ENCODE results near the gene RFC5.
"Not testable (repeated sequence)": the region's sequence is repeated elsewhere in the genome, so short reads cannot be mapped to it uniquely, and the experiment has no call there.

RFC5 gene

GRCh38 chr12:117994551-117995438 is 21.7 kb upstream of the RFC5 start:
- no peaks in the 10 kb centered on the region for H3K27me3 ChIP-seq (ENCODE audit: low read depth)
- no peak for DNase-seq (ENCODE audit: low spot score in 2 of 2)
- in situ Hi-C loops (cut with MboI; ENCODE audit: low sequenced_read_pairs), result no loop called here
- no peaks in the 10 kb centered on the region for H3K9me3 ChIP-seq
- no peaks in the 10 kb centered on the region for H3K36me3 ChIP-seq (replicated peaks)
- no peak overlapping the region for H3K4me3 ChIP-seq
- H3K4me1 ChIP-seq, result no peaks in the 10 kb centered on the region

DNA sequence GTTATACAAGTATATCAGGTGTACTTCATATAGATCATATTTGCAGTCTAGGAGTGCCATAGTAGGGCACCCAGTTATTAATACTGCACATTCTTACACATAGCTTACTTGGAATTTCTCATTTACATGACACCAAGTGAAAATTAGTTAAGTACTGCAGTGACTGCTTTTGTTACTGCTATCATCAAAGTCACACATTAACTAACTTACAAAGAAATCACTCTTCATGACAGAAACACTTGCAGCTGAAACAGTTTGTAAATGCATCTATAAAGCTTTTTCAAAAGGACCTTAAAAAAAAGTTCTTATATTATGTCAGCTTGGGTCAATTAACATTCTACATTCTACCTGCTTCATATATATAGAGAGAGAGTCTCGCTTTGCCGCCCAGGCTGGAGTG is 17.8 kb upstream of the RFC5 start:
- Histone ChIP-seq H3K4me3 (no peak overlapping the region), H3K4me1 (no peaks in the 10 kb centered on the region), H3K9me3 (no peaks in the 10 kb centered on the region), H3K36me3 (replicated peaks) (no peaks in the 10 kb centered on the region), H3K27me3 (ENCODE audit: low read depth) (no peaks in the 10 kb centered on the region)
- DNase-seq (ENCODE audit: low spot score in 2 of 2), result no peak
- in situ Hi-C loops (cut with MboI; ENCODE audit: low sequenced_read_pairs), result no loop called here

- DNase-seq (ENCODE audit: low spot score in 2 of 2); H3K4me1 ChIP-seq: not testable (repeated sequence)
These were observed 16.7 kb upstream of the RFC5 start for GRCh38 chr12:117999806-118000205.

GRCh38 chr12:118010903-118011302 is 5.6 kb upstream of the RFC5 start:
- in situ Hi-C loops (cut with MboI; ENCODE audit: low sequenced_read_pairs), result loop anchor here (10.0 kb wide), 1 partner anchor 136 kb away; no protein-coding TSS in a partner anchor
- Histone ChIP-seq H3K9me3 (no peaks in the 10 kb centered on the region), H3K36me3 (replicated peaks) (no peaks in the 10 kb centered on the region), H3K27me3 (ENCODE audit: low read depth) (no peaks in the 10 kb centered on the region), H3K4me1 (no peaks in the 10 kb centered on the region), H3K4me3 (no peak overlapping the region)
- DNase-seq (ENCODE audit: low spot score in 2 of 2), result no peak

More at GRCh38 chr12:117999806-118000205, 16.7 kb upstream of the RFC5 start:
- H3K27me3 ChIP-seq (ENCODE audit: low read depth); H3K4me3 ChIP-seq; H3K36me3 ChIP-seq (replicated peaks); H3K9me3 ChIP-seq; in situ Hi-C loops (cut with MboI; ENCODE audit: low sequenced_read_pairs): not testable (repeated sequence)

DNA sequence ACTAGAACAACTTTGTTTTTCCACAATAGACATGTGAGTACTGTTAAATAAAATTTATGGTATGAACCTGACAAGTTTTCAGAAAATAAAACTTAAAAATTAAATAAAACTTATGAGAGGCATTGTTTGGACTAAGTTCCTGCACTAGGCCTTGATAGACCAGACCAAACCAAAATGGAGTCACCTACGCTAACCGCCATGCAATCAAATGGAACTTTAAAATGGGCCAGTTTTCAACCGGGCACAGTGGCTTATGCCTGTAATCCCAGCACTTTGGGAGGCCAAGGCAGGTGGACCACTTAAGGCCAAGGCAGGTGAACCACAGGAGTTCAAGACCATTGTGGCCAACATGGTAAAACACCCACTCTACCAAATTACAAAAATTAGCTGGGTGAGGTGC is 5.1 kb upstream of the RFC5 start:
- no peaks in the 10 kb centered on the region for H3K27me3 ChIP-seq (ENCODE audit: low read depth)
- H3K4me3 ChIP-seq, result no peak overlapping the region
- in situ Hi-C loops (cut with MboI; ENCODE audit: low sequenced_read_pairs), result loop anchor here (10.0 kb wide), 1 partner anchor 137 kb away; no protein-coding TSS in a partner anchor
- H3K4me1 ChIP-seq, result 0 out of 2 replicates have a peak, but pooled peaks cover 3% of the 10 kb centered on the region
- no peak for DNase-seq (ENCODE audit: low spot score in 2 of 2)
- no peaks in the 10 kb centered on the region for H3K36me3 ChIP-seq (replicated peaks)
- no peaks in the 10 kb centered on the region for H3K9me3 ChIP-seq

DNA sequence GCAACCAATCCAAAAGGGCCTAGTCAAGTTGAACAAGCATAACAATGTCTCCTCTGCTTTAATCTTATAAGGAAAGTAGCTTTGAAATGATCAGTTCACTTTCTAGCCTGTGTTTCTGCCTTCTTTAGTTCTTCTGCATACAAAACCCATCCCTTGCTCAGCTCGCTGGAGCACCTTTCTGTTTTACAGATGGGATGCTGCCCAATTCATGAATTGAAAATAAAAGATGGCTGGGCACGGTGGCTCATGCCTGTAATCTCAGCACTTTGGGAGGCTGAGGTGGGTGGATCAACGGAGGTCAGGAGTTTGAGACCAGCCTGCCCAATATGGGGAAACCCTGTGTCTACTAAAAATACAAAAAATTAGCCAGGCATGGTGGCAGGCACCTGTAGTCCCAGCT is 4.5 kb upstream of the RFC5 start:
- no peak for DNase-seq (ENCODE audit: low spot score in 2 of 2)
- H3K9me3 ChIP-seq, result no peaks in the 10 kb centered on the region
- 0 out of 2 replicates have a peak, but pooled peaks cover 3% of the 10 kb centered on the region for H3K4me1 ChIP-seq
- H3K27me3 ChIP-seq (ENCODE audit: low read depth), result no peaks in the 10 kb centered on the region
- H3K4me3 ChIP-seq, result no peak overlapping the region
- H3K36me3 ChIP-seq (replicated peaks), result no peaks in the 10 kb centered on the region
- in situ Hi-C loops (cut with MboI; ENCODE audit: low sequenced_read_pairs), result loop anchor here (10.0 kb wide), 1 partner anchor 137 kb away; no protein-coding TSS in a partner anchor

- in situ Hi-C loops (cut with MboI; ENCODE audit: low sequenced_read_pairs), result loop anchor here (10.0 kb wide), 1 partner anchor 138 kb away; no protein-coding TSS in a partner anchor
These were observed 3.2 kb upstream of the RFC5 start for GRCh38 chr12:118013283-118013682.

GRCh38 chr12:118015306-118015705 is 1.2 kb upstream of the RFC5 start:
- no peak for DNase-seq (ENCODE audit: low spot score in 2 of 2)
- H3K27me3 ChIP-seq (ENCODE audit: low read depth), result no peaks in the 10 kb centered on the region
- peaks cover 17% of the 10 kb centered on the region for H3K36me3 ChIP-seq (replicated peaks)
- no peaks in the 10 kb centered on the region for H3K9me3 ChIP-seq
- no peak overlapping the region for H3K4me3 ChIP-seq
- H3K4me1 ChIP-seq, result peaks cover 13% of the 10 kb centered on the region
- in situ Hi-C loops (cut with MboI; ENCODE audit: low sequenced_read_pairs), result loop anchor here (10.0 kb wide), 1 partner anchor 141 kb away; no protein-coding TSS in a partner anchor

More at GRCh38 chr12:118013283-118013682, 3.2 kb upstream of the RFC5 start:
- peaks cover 13% of the 10 kb centered on the region for H3K4me1 ChIP-seq
- no peaks in the 10 kb centered on the region for H3K36me3 ChIP-seq (replicated peaks)
- H3K4me3 ChIP-seq, result no peak overlapping the region
- no peaks in the 10 kb centered on the region for H3K9me3 ChIP-seq
- no peaks in the 10 kb centered on the region for H3K27me3 ChIP-seq (ENCODE audit: low read depth)
- DNase-seq (ENCODE audit: low spot score in 2 of 2), result no peak

GRCh38 chr12:118015944-118016343 is 559 bp upstream of the RFC5 start:
- DNase-seq (ENCODE audit: low spot score in 2 of 2), result no peak
- no peaks in the 10 kb centered on the region for H3K9me3 ChIP-seq
- no peak overlapping the region; the same call in 1 of the 2 replicates for H3K4me3 ChIP-seq
- H3K4me1 ChIP-seq, result peaks cover 13% of the 10 kb centered on the region
- peaks cover 23% of the 10 kb centered on the region for H3K36me3 ChIP-seq (replicated peaks)
- in situ Hi-C loops (cut with MboI; ENCODE audit: low sequenced_read_pairs), result loop anchor here (10.0 kb wide), 1 partner anchor 141 kb away; no protein-coding TSS in a partner anchor
- H3K27me3 ChIP-seq (ENCODE audit: low read depth), result no peaks in the 10 kb centered on the region

DNA sequence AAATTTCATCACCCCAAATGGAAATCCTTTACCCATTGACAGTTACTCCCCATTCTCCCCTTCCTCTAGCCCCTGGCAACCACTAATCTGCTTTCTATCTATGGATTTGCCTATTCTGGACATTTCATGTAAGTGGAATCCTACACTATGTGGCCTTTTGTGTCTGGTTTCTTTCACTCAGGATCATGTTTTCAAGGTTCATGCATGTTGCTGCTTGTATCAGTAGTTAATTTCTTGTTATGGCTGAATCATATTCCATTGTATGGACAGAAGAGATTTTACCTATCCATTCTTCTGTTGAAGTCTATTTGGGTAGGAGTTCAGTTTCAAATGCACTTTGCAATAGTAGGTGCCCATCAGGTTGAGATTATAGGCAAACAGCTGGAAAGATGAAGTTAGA is 1.4 kb downstream of the RFC5 start:
- in situ Hi-C loops (cut with MboI; ENCODE audit: low sequenced_read_pairs), result loop anchor here (10.0 kb wide), 1 partner anchor 143 kb away; no protein-coding TSS in a partner anchor
- H3K4me3 ChIP-seq, result peak overlapping the region; percentile 81; the same call in 1 of the 2 replicates

DNA sequence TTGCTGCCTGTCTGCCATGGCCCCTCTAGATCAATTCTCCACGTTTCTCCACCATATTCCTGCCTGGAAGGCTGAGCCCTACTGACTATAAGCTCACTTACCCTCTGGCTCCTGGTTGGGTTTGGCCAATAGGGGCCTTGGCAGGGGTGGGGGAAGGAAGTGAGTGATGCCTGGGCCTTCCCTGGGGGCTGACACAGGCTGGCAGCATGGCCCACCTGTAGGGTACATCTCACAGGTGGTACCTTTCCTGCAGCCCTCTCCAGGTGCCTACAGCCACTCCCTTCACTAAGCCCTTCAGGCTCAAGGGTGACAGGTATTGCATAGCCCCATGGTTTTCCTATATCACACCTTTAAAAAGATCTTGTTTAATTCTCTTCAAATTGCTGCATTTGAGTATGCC is 3.5 kb downstream of the RFC5 start:
- H3K4me3 ChIP-seq, result no peak overlapping the region
- peaks cover 13% of the 10 kb centered on the region for H3K4me1 ChIP-seq
- in situ Hi-C loops (cut with MboI; ENCODE audit: low sequenced_read_pairs), result no loop called here
- no peaks in the 10 kb centered on the region for H3K27me3 ChIP-seq (ENCODE audit: low read depth)
- no peak for DNase-seq (ENCODE audit: low spot score in 2 of 2)
- no peaks in the 10 kb centered on the region for H3K9me3 ChIP-seq
- H3K36me3 ChIP-seq (replicated peaks), result peaks cover 56% of the 10 kb centered on the region

More for the DNA sequence above, 1.4 kb downstream of the RFC5 start:
- DNase-seq (ENCODE audit: low spot score in 2 of 2), result no peak
- Histone ChIP-seq H3K9me3 (no peaks in the 10 kb centered on the region), H3K36me3 (replicated peaks) (peaks cover 42% of the 10 kb centered on the region), H3K4me1 (peaks cover 13% of the 10 kb centered on the region), H3K27me3 (ENCODE audit: low read depth) (no peaks in the 10 kb centered on the region)

GRCh38 chr12:118022097-118022727 is 5.7 kb downstream of the RFC5 start:
- H3K4me3 ChIP-seq; DNase-seq (ENCODE audit: low spot score in 2 of 2); H3K4me1 ChIP-seq; H3K27me3 ChIP-seq (ENCODE audit: low read depth); H3K9me3 ChIP-seq; in situ Hi-C loops (cut with MboI; ENCODE audit: low sequenced_read_pairs): not testable (repeated sequence)
- H3K36me3 ChIP-seq (replicated peaks), result peaks cover 78% of the 10 kb centered on the region

GRCh38 chr12:118022728-118023109 is 6.2 kb downstream of the RFC5 start:
- H3K4me1 ChIP-seq, result peaks cover 6% of the 10 kb centered on the region
- DNase-seq (ENCODE audit: low spot score in 2 of 2), result no peak
- in situ Hi-C loops (cut with MboI; ENCODE audit: low sequenced_read_pairs), result no loop called here
- no peaks in the 10 kb centered on the region for H3K27me3 ChIP-seq (ENCODE audit: low read depth)
- no peaks in the 10 kb centered on the region for H3K9me3 ChIP-seq
- H3K36me3 ChIP-seq (replicated peaks), result peaks cover 81% of the 10 kb centered on the region
- H3K4me3 ChIP-seq, result no peak overlapping the region
